Mesenchymal stem cell (in vitro differentiated cells and primary cell): ENCODE results near the gene ARHGEF1.

ENCODE experiments used
- DNase-seq: peaks from one replicate; pipeline ENCODE4 v3.0.0-alpha.2; 2013
- H2AFZ ChIP-seq: one replicate; pipeline ENCODE4 v1.6.1; 2013; ENCODE audit warnings: low read depth, mild to moderate bottlenecking, control low read depth, inconsistent platforms, low read length, moderate library complexity
- H2AK5ac ChIP-seq: 2 replicates; pipeline ENCODE4 v1.6.1; 2013; ENCODE audit warnings: low read length, moderate library complexity, mild to moderate bottlenecking, inconsistent platforms; ENCODE audit not compliant: severe bottlenecking
- H2BK120ac ChIP-seq: one replicate; pipeline ENCODE4 v1.6.1; 2013; ENCODE audit warnings: low read depth, mild to moderate bottlenecking, inconsistent platforms, low read length, moderate library complexity
- H2BK12ac ChIP-seq, 2 experiments: one replicate each; pipeline ENCODE4 v1.6.1; 2013; ENCODE audit warnings: inconsistent platforms in 2 of 2, low read length in 2 of 2, mild to moderate bottlenecking in 2 of 2, moderate library complexity in 2 of 2, control low read depth in 1 of 2
- H2BK15ac ChIP-seq: one replicate; pipeline ENCODE4 v1.6.1; 2013; ENCODE audit warnings: mild to moderate bottlenecking, low read depth, inconsistent platforms; ENCODE audit not compliant: poor library complexity, severe bottlenecking
- H2BK5ac ChIP-seq: 2 replicates; pipeline ENCODE4 v1.6.1; 2013; ENCODE audit warnings: low read depth, mild to moderate bottlenecking, low read length, control low read depth, inconsistent platforms; ENCODE audit not compliant: poor library complexity, severe bottlenecking
- H3K14ac ChIP-seq, 2 experiments: one replicate each; pipeline ENCODE4 v1.6.1; 2013; ENCODE audit warnings: inconsistent platforms in 2 of 2, low read length in 2 of 2, control low read depth in 1 of 2, mild to moderate bottlenecking in 1 of 2, moderate library complexity in 1 of 2
- H3K18ac ChIP-seq, 2 experiments: one replicate each; pipeline ENCODE4 v1.6.1; 2013; ENCODE audit warnings: inconsistent platforms in 2 of 2, low read length in 2 of 2, control low read depth in 1 of 2, low read depth in 1 of 2, mild to moderate bottlenecking in 1 of 2
- H3K23ac ChIP-seq, 2 experiments: one replicate each; pipeline ENCODE4 v1.6.1; 2013; ENCODE audit warnings: inconsistent platforms in 2 of 2, low read length in 2 of 2, mild to moderate bottlenecking in 2 of 2, moderate library complexity in 2 of 2, control low read depth in 1 of 2
- H3K27ac ChIP-seq: 2 replicates; pipeline ENCODE4 v1.5.1; 2013; ENCODE audit warnings: mild to moderate bottlenecking, moderate library complexity, low read length, control low read depth, inconsistent platforms; ENCODE audit not compliant: poor library complexity, severe bottlenecking
- H3K27me3 ChIP-seq, 2 experiments: 2 replicates each; pipeline versions ENCODE4 v1.6.1 to v1.7.0; 2013; ENCODE audit warnings: low read length in 2 of 2, mild to moderate bottlenecking in 2 of 2, moderate library complexity in 2 of 2, control low read depth in 1 of 2, inconsistent platforms in 1 of 2; ENCODE audit not compliant: control insufficient read depth in 1 of 2, insufficient read depth in 1 of 2
- H3K36me3 ChIP-seq, 2 experiments: 2 replicates each; pipeline versions ENCODE4 v1.6.1 to v1.7.0; 2013; ENCODE audit warnings: low read length in 2 of 2, control low read depth in 1 of 2, inconsistent platforms in 1 of 2, low read depth in 1 of 2, mild to moderate bottlenecking in 1 of 2; ENCODE audit not compliant: insufficient read depth in 2 of 2, control insufficient read depth in 1 of 2
- H3K4ac ChIP-seq, 2 experiments: one replicate each; pipeline ENCODE4 v1.6.1; 2013; ENCODE audit warnings: inconsistent platforms in 2 of 2, low read length in 2 of 2, mild to moderate bottlenecking in 2 of 2, moderate library complexity in 2 of 2, control low read depth in 1 of 2, low read depth in 1 of 2
- H3K4me1 ChIP-seq: 2 replicates; pipeline ENCODE4 v1.6.1; 2013; ENCODE audit warnings: low read depth, low read length, control low read depth; ENCODE audit not compliant: control insufficient read depth, insufficient read depth
- H3K4me2 ChIP-seq: 2 replicates; pipeline ENCODE4 v1.6.1; 2013; ENCODE audit warnings: low read length, mild to moderate bottlenecking, inconsistent platforms; ENCODE audit not compliant: poor library complexity, severe bottlenecking
- H3K4me3 ChIP-seq, 2 experiments: 2 replicates each; pipeline versions ENCODE4 v1.5.1 to v1.7.0; 2013; ENCODE audit warnings: low read length in 2 of 2, mild to moderate bottlenecking in 2 of 2, control low read depth in 1 of 2, low read depth in 1 of 2; ENCODE audit not compliant: insufficient read depth in 1 of 2
- H3K79me1 ChIP-seq: replicated peaks from 2 replicates; pipeline ENCODE4 v1.6.1; 2013; ENCODE audit warnings: mild to moderate bottlenecking, control low read depth, low read length, inconsistent platforms; ENCODE audit not compliant: poor library complexity, severe bottlenecking
- H3K9ac ChIP-seq: 2 replicates; pipeline ENCODE4 v1.7.0; 2013; ENCODE audit warnings: mild to moderate bottlenecking, low read length, moderate library complexity
- H3K9me3 ChIP-seq: 2 replicates; pipeline ENCODE4 v1.7.0; 2013; ENCODE audit warnings: mild to moderate bottlenecking, low read length; ENCODE audit not compliant: control insufficient read depth
- H4K8ac ChIP-seq: one replicate; pipeline ENCODE4 v1.6.1; 2013; ENCODE audit warnings: inconsistent platforms, mild to moderate bottlenecking, low read length, moderate library complexity
- H4K91ac ChIP-seq: one replicate; pipeline ENCODE4 v1.6.1; 2013; ENCODE audit warnings: mild to moderate bottlenecking, low read length, inconsistent platforms
- WGBS: methylation state at CpG from one replicate; pipeline ENCODE4 v1.1.7; 2013; ENCODE audit warnings: mixed read lengths; 5-methylcytosine and 5-hydroxymethylcytosine counted together

The ARHGEF1 gene

GRCh38 chr19:41941410-41942202 lies 58.6 kb downstream of the ARHGEF1 start:
- Histone ChIP-seq H2BK15ac (no peak overlapping the region), H2BK5ac (no peak overlapping the region), H3K14ac (no peak overlapping the region), H3K27me3 (peaks cover 11% of the 10 kb centered on the region in 2 experiments), H3K4me2 (no peak overlapping the region), H3K4me1 (peaks cover 9% of the 10 kb centered on the region), H2AK5ac (no peak overlapping the region), H3K4me3 (no peak overlapping the region), H3K18ac (no peak overlapping the region), H2BK12ac (no peak overlapping the region), H4K8ac (no peak overlapping the region), H2AFZ (no peak overlapping the region), H3K23ac (no peak overlapping the region), H3K27ac (no peak overlapping the region), H3K9me3 (no peaks in the 10 kb centered on the region), H3K4ac (no peak overlapping the region), H4K91ac (no peak overlapping the region), H2BK120ac (no peak overlapping the region), H3K9ac (no peak overlapping the region), H3K36me3 (no peaks in the 10 kb centered on the region), H3K79me1 (no peaks in the 10 kb centered on the region)
- DNase-seq = no peak
- WGBS = 90% methylated on average over 5 of the region's 9 CpGs

GRCh38 chr19:41944336-41944735 lies 61.4 kb downstream of the ARHGEF1 start:
- H2AK5ac ChIP-seq = no peak overlapping the region
- no peak overlapping the region for H4K8ac ChIP-seq
- 65% methylated on average over 2 of the region's 2 CpGs for WGBS
- H3K4ac ChIP-seq = no peak overlapping the region
- H3K9ac ChIP-seq = no peak overlapping the region
- H2BK15ac ChIP-seq = no peak overlapping the region
- H3K4me1 ChIP-seq = peaks cover 9% of the 10 kb centered on the region
- no peak overlapping the region for H3K14ac ChIP-seq
- no peak overlapping the region for H2BK120ac ChIP-seq
- H2BK5ac ChIP-seq = no peak overlapping the region
- H3K27ac ChIP-seq = no peak overlapping the region
- no peaks in the 10 kb centered on the region for H3K9me3 ChIP-seq
- H3K4me3 ChIP-seq = no peak overlapping the region
- no peak overlapping the region for H3K4me2 ChIP-seq
- H2AFZ ChIP-seq = no peak overlapping the region
- peaks cover 0 to 8% of the 10 kb centered on the region in 2 experiments for H3K27me3 ChIP-seq
- DNase-seq = no peak
- H3K36me3 ChIP-seq = no peaks in the 10 kb centered on the region
- H3K79me1 ChIP-seq = no peaks in the 10 kb centered on the region
- no peak overlapping the region for H4K91ac ChIP-seq
- no peak overlapping the region for H2BK12ac ChIP-seq
- H3K23ac ChIP-seq = no peak overlapping the region
- H3K18ac ChIP-seq = no peak overlapping the region

- no peak overlapping the region for H3K9ac ChIP-seq
- no peak overlapping the region for H2AFZ ChIP-seq
- H3K36me3 ChIP-seq = no peaks in the 10 kb centered on the region
- H3K4me3 ChIP-seq = no peak overlapping the region
- no peaks in the 10 kb centered on the region for H3K9me3 ChIP-seq
- H2BK15ac ChIP-seq = no peak overlapping the region
- H3K4ac ChIP-seq = no peak overlapping the region
- no peak overlapping the region for H2BK5ac ChIP-seq
- H3K23ac ChIP-seq = peak overlapping the region in 1 of 2 experiments; percentile 24
- H3K27me3 ChIP-seq = peaks cover 0 to 8% of the 10 kb centered on the region in 2 experiments
- H3K79me1 ChIP-seq = no peaks in the 10 kb centered on the region
- WGBS = 89% methylated on average over 8 of the region's 8 CpGs
- H2AK5ac ChIP-seq = no peak overlapping the region
- H2BK120ac ChIP-seq = no peak overlapping the region
- H4K8ac ChIP-seq = no peak overlapping the region
- H4K91ac ChIP-seq = no peak overlapping the region
- no peak overlapping the region for H3K18ac ChIP-seq
- no peak for DNase-seq
- H3K27ac ChIP-seq = no peak overlapping the region
- peaks cover 6% of the 10 kb centered on the region for H3K4me1 ChIP-seq
- H3K14ac ChIP-seq = no peak overlapping the region
- H2BK12ac ChIP-seq = no peak overlapping the region
- H3K4me2 ChIP-seq = no peak overlapping the region
These were observed 62.3 kb downstream of the ARHGEF1 start for GRCh38 chr19:41945135-41945766.

GRCh38 chr19:41947091-41947490 lies 64.1 kb downstream of the ARHGEF1 start:
- Histone ChIP-seq H3K9me3 (no peaks in the 10 kb centered on the region), H2AFZ (no peak overlapping the region), H3K4ac (no peak overlapping the region), H2BK5ac (no peak overlapping the region), H2BK120ac (no peak overlapping the region), H3K4me2 (no peak overlapping the region), H3K23ac (no peak overlapping the region), H2AK5ac (no peak overlapping the region), H3K4me1 (peaks cover 5% of the 10 kb centered on the region), H3K79me1 (no peaks in the 10 kb centered on the region), H3K14ac (no peak overlapping the region), H3K4me3 (no peak overlapping the region), H2BK15ac (no peak overlapping the region), H2BK12ac (no peak overlapping the region), H3K36me3 (no peaks in the 10 kb centered on the region), H3K18ac (no peak overlapping the region), H4K8ac (no peak overlapping the region), H3K27me3 (no peaks in the 10 kb centered on the region), H3K27ac (no peak overlapping the region), H4K91ac (no peak overlapping the region), H3K9ac (no peak overlapping the region)
- no peak for DNase-seq
- 79% methylated on average over 3 of the region's 3 CpGs for WGBS
